ENCODE measurements around the gene KIF16B.
"Not testable (repeated sequence)": the region's sequence is repeated elsewhere in the genome, so short reads cannot be mapped to it uniquely, and the experiment has no call there.

Gene KIF16B

DNA sequence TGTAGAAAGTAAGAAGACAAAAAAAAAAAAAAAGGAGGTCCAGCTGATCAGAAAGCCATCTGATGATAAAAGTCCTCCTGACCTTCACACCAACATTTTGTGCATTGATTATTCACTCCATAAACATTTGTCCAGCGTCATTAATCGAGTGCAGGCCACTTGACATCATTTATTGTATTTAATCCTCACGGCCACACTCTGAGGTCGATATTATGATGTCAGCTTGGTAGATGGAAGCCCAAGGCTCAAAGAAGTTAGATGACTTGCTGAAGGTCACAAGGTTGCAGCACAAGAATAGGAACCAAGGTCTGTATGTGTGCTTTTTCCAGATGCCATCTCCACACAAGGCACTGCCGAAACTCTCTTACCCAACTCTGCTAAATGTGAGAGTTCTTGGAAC lies 328.4 kb downstream of the KIF16B start:
- DNase-seq, result no peak

DNA sequence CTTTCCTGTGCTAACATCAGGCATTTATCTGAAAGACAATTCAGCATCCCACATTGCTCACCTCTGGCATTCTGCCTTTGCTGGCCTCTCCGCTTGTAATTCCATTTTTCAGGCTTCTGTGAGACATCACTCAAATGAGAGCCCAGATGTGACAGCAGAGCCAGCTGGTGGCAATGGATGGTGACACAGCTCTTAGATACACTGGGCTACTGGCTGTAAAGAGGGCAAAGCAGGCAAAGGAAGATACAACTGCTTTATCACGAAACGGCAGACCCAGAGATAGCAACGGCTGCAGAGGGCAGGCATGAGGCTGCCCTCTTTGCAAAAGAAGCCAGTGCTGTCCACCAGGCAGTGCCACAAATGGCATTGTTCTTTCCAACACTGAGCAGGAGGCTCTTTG lies 329.8 kb downstream of the KIF16B start:
- no peak for DNase-seq

DNA sequence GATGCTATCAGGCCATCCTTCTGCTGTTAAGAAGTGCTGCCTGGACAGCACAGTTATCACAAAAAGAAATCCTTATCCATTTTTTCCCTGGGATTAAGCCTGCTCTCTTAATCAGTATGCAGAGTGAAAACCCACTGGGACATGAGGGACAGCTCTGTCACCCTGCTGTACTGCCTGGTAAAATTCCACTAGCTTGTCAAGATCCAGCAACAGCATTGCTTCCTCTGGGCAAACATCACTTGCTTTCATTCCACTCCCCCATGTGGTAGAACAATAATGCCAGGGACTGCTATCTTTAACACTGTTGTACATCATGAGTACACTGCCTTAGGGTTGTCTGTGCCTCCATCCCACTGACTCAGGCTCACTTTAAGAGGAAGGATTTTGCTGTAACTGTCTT lies 331.3 kb downstream of the KIF16B start:
- no peak for DNase-seq

DNA sequence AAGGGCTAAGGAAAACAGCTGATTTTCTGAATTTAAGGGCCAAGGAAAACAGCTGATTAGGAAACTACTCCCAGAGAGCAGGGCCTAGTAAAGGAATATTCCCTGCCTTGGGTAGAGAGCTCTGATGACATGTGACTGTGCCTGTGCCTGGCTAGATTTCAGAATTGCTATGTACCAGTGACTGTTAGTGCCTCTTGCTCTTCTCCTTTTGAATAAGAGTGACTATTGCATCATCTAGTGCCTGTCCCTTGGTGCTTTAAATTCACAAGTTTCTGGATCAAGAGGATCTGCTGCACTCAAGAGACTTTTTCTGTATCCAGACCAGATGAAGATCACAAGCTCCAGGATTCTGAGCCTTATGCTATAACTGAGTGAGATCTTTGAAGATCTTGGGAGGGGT lies 332.9 kb downstream of the KIF16B start:
- DNase-seq, result no peak

DNA sequence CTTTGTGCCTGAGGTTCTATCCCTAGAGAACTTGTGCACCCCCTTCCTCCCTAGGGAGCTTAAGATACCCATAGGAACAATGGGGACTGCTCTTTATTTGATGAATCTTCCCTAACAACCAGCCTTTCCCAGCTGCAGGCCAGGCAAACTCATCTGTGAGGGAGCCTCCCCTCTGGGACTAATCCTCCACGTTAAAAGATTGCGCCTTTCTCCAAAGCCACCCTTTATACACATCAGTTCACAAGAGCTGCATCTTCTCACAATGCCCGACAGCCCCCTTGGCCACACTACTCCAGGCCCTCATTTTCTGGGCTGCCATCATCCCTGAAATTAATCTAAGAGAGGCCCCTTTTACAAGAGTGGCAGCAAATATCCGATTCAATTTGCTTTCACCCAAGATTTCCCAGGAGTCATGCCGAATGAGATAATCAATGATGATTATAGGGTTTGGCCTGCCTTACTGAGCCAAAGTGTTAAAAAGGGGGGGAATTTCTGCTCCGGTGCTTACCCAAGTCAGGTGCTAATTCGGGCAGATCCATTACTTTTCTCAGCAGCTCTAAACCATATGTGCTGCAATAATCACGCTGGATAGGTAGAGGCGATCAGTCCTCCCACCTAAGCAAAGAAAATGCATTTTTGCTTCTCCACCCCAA lies 336.5 kb downstream of the KIF16B start:
- DNase-seq, result no peak

DNA sequence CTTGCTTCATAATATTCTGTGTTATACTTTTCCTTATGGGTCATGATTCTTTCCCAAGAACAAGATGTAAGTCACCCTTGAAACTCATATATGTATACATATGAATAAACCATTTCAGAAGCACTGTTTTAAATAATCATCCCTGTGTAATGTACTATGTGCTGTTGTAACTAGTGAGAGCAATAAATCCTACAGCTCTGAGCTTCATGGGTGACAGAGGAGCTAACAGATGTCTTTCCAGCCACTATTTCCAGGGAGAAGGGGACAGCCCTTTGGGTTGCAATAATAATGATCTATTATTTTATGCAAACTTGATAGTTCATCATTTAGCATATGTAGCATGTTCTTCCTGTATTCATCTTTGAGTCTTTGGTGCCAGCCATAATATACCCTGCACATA lies 342.8 kb downstream of the KIF16B start:
- DNase-seq, result no peak

DNA sequence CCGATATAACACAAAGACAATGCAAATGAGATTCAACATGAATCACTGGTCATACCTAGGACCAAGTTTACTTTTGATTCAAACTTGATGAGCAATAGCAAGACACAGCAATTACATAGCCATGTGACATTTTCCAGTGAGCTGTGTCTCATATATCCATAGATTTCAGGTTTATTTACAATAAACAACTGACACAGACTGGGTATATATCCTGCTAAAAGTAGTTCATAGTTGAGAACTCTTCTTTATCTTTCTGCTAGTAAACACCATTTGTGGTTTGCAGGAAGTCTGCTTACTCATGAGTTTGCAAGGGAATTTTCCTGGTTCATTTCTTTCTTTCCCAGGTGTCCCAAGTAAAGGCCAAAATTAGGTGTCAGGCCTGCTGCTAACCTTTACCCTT lies 343.4 kb downstream of the KIF16B start:
- DNase-seq, result no peak

DNA sequence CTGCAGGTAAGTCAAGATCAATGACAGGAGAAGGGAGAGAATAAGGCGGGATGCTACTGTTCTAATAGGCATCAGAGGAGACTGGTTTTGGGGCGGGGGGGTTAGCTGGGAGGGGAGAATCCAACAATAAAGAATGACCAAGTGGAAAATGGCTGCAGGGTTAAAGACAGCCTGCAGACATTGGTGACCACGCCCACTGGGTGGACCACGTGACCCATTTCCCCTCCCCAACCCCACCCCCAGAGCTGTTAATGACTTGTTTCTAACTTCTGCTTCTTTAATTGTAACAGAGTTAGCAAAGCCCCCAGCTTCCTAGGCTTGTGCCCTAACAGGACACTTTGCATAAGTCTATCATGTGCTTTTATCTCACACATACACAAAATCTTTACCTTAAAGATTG lies 344.5 kb downstream of the KIF16B start:
- no peak for DNase-seq

DNA sequence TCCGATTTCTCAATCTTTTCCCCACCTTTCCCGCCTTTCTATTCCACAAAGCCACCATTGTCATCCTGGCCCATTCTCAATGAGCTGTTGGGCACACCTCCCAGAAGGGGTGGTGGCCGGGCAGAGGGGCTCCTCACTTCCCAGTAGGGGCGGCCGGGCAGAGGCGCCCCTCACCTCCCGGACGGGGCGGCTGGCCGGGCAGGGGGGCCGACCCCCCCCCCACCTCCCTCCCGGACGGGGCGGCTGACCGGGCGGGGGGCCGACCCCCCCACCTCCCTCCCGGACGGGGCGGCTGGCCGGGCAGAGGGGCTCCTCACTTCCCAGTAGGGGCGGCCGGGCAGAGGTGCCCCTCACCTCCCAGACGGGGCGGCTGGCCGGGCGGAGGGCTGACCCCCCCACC lies 346.3 kb downstream of the KIF16B start:
- not testable (repeated sequence) for DNase-seq

DNA sequence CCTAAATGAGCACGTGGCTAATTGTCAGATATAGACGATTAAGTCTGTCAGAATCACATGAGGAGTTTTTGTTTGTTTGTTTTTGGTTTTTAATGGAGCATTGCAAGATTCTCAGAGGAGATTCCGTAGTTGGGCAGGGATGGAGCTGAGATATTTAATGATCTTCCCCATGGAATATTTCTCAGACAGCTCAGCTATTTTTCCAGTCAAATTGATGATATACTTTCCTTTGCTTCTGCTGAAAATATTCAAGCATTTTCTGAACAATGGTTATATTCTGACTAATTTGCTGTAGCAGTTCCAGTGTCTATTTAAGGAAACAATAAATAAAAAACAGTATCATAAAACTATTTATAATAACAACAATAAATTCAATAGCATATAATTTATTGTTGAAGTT lies 348.4 kb downstream of the KIF16B start:
- no peak for DNase-seq

DNA sequence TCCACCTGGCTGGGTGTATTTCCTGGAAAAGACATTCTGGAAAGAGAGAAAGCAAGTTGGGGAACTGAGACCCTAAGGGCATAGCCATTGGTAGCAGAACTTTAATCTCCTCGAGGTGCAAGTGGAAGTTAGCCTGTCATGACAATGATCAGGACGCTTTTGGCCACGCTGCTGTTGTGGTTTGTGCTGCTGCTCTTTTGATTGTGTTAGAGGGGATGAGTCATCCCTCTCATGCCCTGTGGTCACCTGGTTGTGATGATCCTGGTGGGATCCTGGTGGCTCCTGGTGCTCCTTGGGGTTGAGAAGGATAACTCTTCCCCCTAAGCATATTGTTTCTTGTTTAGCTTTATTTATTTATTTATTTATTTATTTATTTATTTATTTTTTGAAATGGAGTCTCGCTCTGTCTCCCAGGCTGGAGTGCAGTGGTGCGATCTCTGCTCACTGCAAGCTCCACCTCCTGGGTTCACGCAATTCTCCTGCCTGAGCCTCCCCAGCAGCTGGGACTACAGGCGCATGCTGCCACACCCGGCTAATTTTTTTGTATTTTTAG lies 350.3 kb downstream of the KIF16B start:
- DNase-seq, result no peak
